GM18858 (cell line): ENCODE data around the gene MSH4.
"Not testable (repeated sequence)": the region's sequence is repeated elsewhere in the genome, so short reads cannot be mapped to it uniquely, and the experiment has no call there.

Experiments
- ATAC-seq: cut with Tn5 transposase; IDR thresholded peaks from one replicate; pipeline ENCODE4 v1.9.1; 2021; ENCODE audit not compliant: unreplicated experiment

MSH4 gene

GRCh38 chr1:75932304-75932703 lies 135.6 kb downstream of the MSH4 start, which contains the start of gene ASB17:
ASB17 (minus strand) TSS chr1:75932404; CDS start chr1:75932291, 113 bp downstream.
- ATAC-seq: no peak

GRCh38 chr1:75937034-75937433 lies 140.4 kb downstream of the MSH4 start:
- no peak for ATAC-seq

GRCh38 chr1:75943037-75943436 lies 146.4 kb downstream of the MSH4 start:
- not testable (repeated sequence) for ATAC-seq

- no peak for ATAC-seq
Observed at GRCh38 chr1:75950176-75950575, 153.5 kb downstream of the MSH4 start.

- no peak for ATAC-seq
Observed at GRCh38 chr1:75952016-75952415, 155.3 kb downstream of the MSH4 start.

GRCh38 chr1:75953461-75953860 lies 156.8 kb downstream of the MSH4 start:
- no peak for ATAC-seq

- ATAC-seq: no peak
Observed at GRCh38 chr1:75954586-75954985, 157.9 kb downstream of the MSH4 start.
